C4-2B (cell line): ENCODE data around the gene SLIT3.

Experiments used
- H3K27ac ChIP-seq: fragments of 450-650 bp; 2 replicates; pipeline ENCODE4 v1.5.1; 2017
- CTCF ChIP-seq: fragments of 450-650 bp; conservative IDR thresholded peaks from 2 replicates; pipeline ENCODE4 v1.5.1; 2017; ENCODE audit warnings: mild to moderate bottlenecking
- ZFX ChIP-seq: fragments of 450-650 bp; IDR thresholded peaks from 2 replicates; pipeline ENCODE4 v1.6.1; 2017

Gene SLIT3

GRCh38 chr5:168816661-168817060, 484.3 kb downstream of the SLIT3 start:
- TF ChIP-seq CTCF (no peak), ZFX (no peak)
- no peak overlapping the region for H3K27ac ChIP-seq

- no peak for TF ChIP-seq CTCF
- no peak for TF ChIP-seq ZFX
- H3K27ac ChIP-seq: no peak overlapping the region
These were observed 487.6 kb downstream of the SLIT3 start for GRCh38 chr5:168813184-168813968.

- no peak for TF ChIP-seq ZFX
- no peak for TF ChIP-seq CTCF
- H3K27ac ChIP-seq: no peak overlapping the region
These were observed 490.3 kb downstream of the SLIT3 start for GRCh38 chr5:168810641-168811040.

- TF ChIP-seq ZFX (no peak), CTCF (no peak)
- H3K27ac ChIP-seq: no peak overlapping the region
These were observed 491.7 kb downstream of the SLIT3 start for GRCh38 chr5:168809218-168809617.

- no peak overlapping the region for H3K27ac ChIP-seq
- no peak for TF ChIP-seq CTCF
- no peak for TF ChIP-seq ZFX
These were observed 492.8 kb downstream of the SLIT3 start for GRCh38 chr5:168808051-168808616.

GRCh38 chr5:168807287-168807686, 493.7 kb downstream of the SLIT3 start:
- no peak overlapping the region for H3K27ac ChIP-seq
- TF ChIP-seq CTCF (no peak), ZFX (no peak)

- TF ChIP-seq CTCF (no peak), ZFX (no peak)
- H3K27ac ChIP-seq: no peak overlapping the region
These were observed 497.4 kb downstream of the SLIT3 start for GRCh38 chr5:168803541-168803940.
